IMR-90 (cell line): Measurements from ENCODE around the gene RHOB. TPM values are rescaled to one million over a fixed set of nuclear protein-coding genes. Genes with fewer than 3 reads are reported as not detected.

ENCODE experiments used
- ATAC-seq: fragments of 200-7000 bp; cut with Tn5 transposase; 2 replicates; pipeline ENCODE4 v1.9.1; 2020; ENCODE audit warnings: low read depth, mild to moderate bottlenecking, moderate library complexity
- BruUV-seq: library from RNA; stranded (reverse); fragments of 400-500 nt; replicated peaks from 2 replicates; lab custom pipeline; 2021; lab: Mats Ljungman, UMichigan
- CTCF ChIA-PET: fragments of 300-600 bp; formaldehyde crosslinking; extraction: SDS; loops from one replicate; lab custom pipeline; 2021; ENCODE audit warnings: antibody characterized with exemption; lab: Yijun Ruan, JAX
- POLR2A ChIA-PET: fragments of 300-600 bp; sonication (Branson Sonifier 250); formaldehyde crosslinking; loops from one replicate; lab custom pipeline; 2022; ENCODE audit warnings: antibody characterized with exemption; ENCODE audit not compliant: unreplicated experiment; lab: Charles Lee
- DNase-seq: peaks from one replicate; pipeline ENCODE4 v3.0.0; 2013
- H2AFZ ChIP-seq: replicated peaks from 2 replicates; pipeline ENCODE3; 2013; ENCODE audit warnings: low read length, mild to moderate bottlenecking; ENCODE audit not compliant: poor library complexity
- H2AK5ac ChIP-seq: 2 replicates; pipeline ENCODE4 v1.6.1; 2013; ENCODE audit warnings: low read depth, low read length, inconsistent platforms
- H2AK9ac ChIP-seq: replicated peaks from 2 replicates; pipeline ENCODE3; 2013; ENCODE audit warnings: mild to moderate bottlenecking, low read depth, low read length, moderate library complexity; ENCODE audit not compliant: poor library complexity
- H2BK120ac ChIP-seq: 2 replicates; pipeline ENCODE4 v1.6.1; 2013; ENCODE audit warnings: low read depth, low read length, inconsistent platforms
- H2BK15ac ChIP-seq: 3 replicates; pipeline ENCODE4 v1.6.1; 2013; ENCODE audit warnings: low read depth, low read length, inconsistent platforms
- H2BK20ac ChIP-seq: 2 replicates; pipeline ENCODE4 v1.6.1; 2013; ENCODE audit warnings: low read depth, mild to moderate bottlenecking, inconsistent platforms, low read length, moderate library complexity
- H2BK5ac ChIP-seq: 2 replicates; pipeline ENCODE4 v1.6.1; 2013; ENCODE audit warnings: mild to moderate bottlenecking, low read depth, low read length, inconsistent platforms; ENCODE audit not compliant: poor library complexity, severe bottlenecking
- H3K14ac ChIP-seq: replicated peaks from 2 replicates; pipeline ENCODE4 v1.6.1; 2013; ENCODE audit warnings: low read depth, low read length, inconsistent platforms
- H3K18ac ChIP-seq: 2 replicates; pipeline ENCODE4 v1.6.1; 2013; ENCODE audit warnings: low read depth, low read length, control low read depth
- H3K23ac ChIP-seq: 2 replicates; pipeline ENCODE4 v1.6.1; 2013; ENCODE audit warnings: low read depth, low read length, inconsistent platforms
- H3K27ac ChIP-seq: 2 replicates; pipeline ENCODE4 v1.5.1; 2013; ENCODE audit warnings: mild to moderate bottlenecking, control low read depth, low read length; ENCODE audit not compliant: insufficient read depth
- H3K27me3 ChIP-seq: 2 replicates; pipeline ENCODE4 v1.6.1; 2013; ENCODE audit warnings: low read length; ENCODE audit not compliant: control insufficient read depth, insufficient read depth
- H3K36me3 ChIP-seq: 2 replicates; pipeline ENCODE4 v1.6.1; 2013; ENCODE audit warnings: low read length, mixed read lengths; ENCODE audit not compliant: control insufficient read depth, insufficient read depth
- H3K4ac ChIP-seq: 2 replicates; pipeline ENCODE4 v1.6.1; 2013; ENCODE audit warnings: low read depth, low read length, inconsistent platforms
- H3K4me1 ChIP-seq: 2 replicates; pipeline ENCODE4 v1.6.1; 2013; ENCODE audit warnings: low read length, mixed read lengths; ENCODE audit not compliant: control insufficient read depth, insufficient read depth
- H3K4me2 ChIP-seq: 2 replicates; pipeline ENCODE4 v1.6.1; 2013; ENCODE audit warnings: low read depth, mild to moderate bottlenecking, control low read depth, low read length, moderate library complexity
- H3K4me3 ChIP-seq: 2 replicates; pipeline ENCODE4 v1.5.1; 2013; ENCODE audit warnings: low read depth, mild to moderate bottlenecking, control low read depth, low read length, moderate library complexity; ENCODE audit not compliant: insufficient read depth
- H3K56ac ChIP-seq: 2 replicates; pipeline ENCODE4 v1.6.1; 2013; ENCODE audit warnings: low read length, inconsistent platforms; ENCODE audit not compliant: insufficient read depth; ENCODE audit errors: extremely low read depth
- H3K79me1 ChIP-seq, 2 experiments: 2 replicates each; pipeline ENCODE4 v1.6.1; 2013; ENCODE audit warnings: low read length in 2 of 2, inconsistent platforms in 1 of 2, low read depth in 1 of 2
- H3K9ac ChIP-seq: 2 replicates; pipeline ENCODE4 v1.6.1; 2013; ENCODE audit warnings: low read depth, low read length, control low read depth
- H3K9me1 ChIP-seq: 2 replicates; pipeline ENCODE4 v1.6.1; 2013; ENCODE audit warnings: low read length, inconsistent platforms; ENCODE audit not compliant: insufficient read depth
- H3K9me3 ChIP-seq: 2 replicates; pipeline ENCODE4 v1.6.1; 2013; ENCODE audit warnings: low read length; ENCODE audit not compliant: control insufficient read depth, insufficient read depth
- H4K20me1 ChIP-seq: 2 replicates; pipeline ENCODE4 v1.6.1; 2013; ENCODE audit warnings: low read length, inconsistent platforms; ENCODE audit not compliant: insufficient read depth
- H4K5ac ChIP-seq: 2 replicates; pipeline ENCODE4 v1.6.1; 2013; ENCODE audit warnings: mild to moderate bottlenecking, low read depth, low read length, control low read depth
- H4K8ac ChIP-seq, 2 experiments: 2 replicates each; pipeline ENCODE4 v1.6.1; 2013; ENCODE audit warnings: low read depth in 2 of 2, low read length in 2 of 2, control low read depth in 1 of 2, inconsistent platforms in 1 of 2
- H4K91ac ChIP-seq: 2 replicates; pipeline ENCODE4 v1.6.1; 2013; ENCODE audit warnings: low read depth, low read length, inconsistent platforms; ENCODE audit not compliant: insufficient read depth
- BHLHE40 ChIP-seq: fragments of 150-350 bp; IDR thresholded peaks from 2 replicates; pipeline ENCODE4 v1.6.1; 2016; ENCODE audit warnings: mild to moderate bottlenecking, low read depth, low read length
- CEBPB ChIP-seq: IDR thresholded peaks from 2 replicates; pipeline ENCODE4 v1.6.1; 2012; ENCODE audit warnings: low read depth, low read length, improper control_type of control experiment
- CHD1 ChIP-seq: IDR thresholded peaks from 2 replicates; pipeline ENCODE4 v1.6.1; 2012; ENCODE audit warnings: low read depth, low read length, improper control_type of control experiment
- CTCF ChIP-seq: conservative IDR thresholded peaks from 2 replicates; pipeline ENCODE4 v1.5.1; 2012; ENCODE audit warnings: mild to moderate bottlenecking, low read depth, low read length, improper control_type of control experiment
- ELK1 ChIP-seq: fragments of 150-350 bp; IDR thresholded peaks from 2 replicates; pipeline ENCODE4 v1.6.1; 2016; ENCODE audit warnings: low read depth, mild to moderate bottlenecking, low read length, moderate library complexity, borderline replicate concordance
- FOS ChIP-seq: fragments of 150-350 bp; IDR thresholded peaks from 2 replicates; pipeline ENCODE4 v1.6.1; 2016; ENCODE audit warnings: low read depth, low read length
- MAFK ChIP-seq: IDR thresholded peaks from 2 replicates; pipeline ENCODE4 v1.6.1; 2012; ENCODE audit warnings: low read depth, low read length, improper control_type of control experiment
- MAZ ChIP-seq: IDR thresholded peaks from 2 replicates; pipeline ENCODE4 v1.6.1; 2012; ENCODE audit warnings: low read depth, mild to moderate bottlenecking, low read length, improper control_type of control experiment, moderate library complexity, borderline replicate concordance
- MXI1 ChIP-seq: IDR thresholded peaks from 2 replicates; pipeline ENCODE4 v1.6.1; 2012; ENCODE audit warnings: low read depth, mild to moderate bottlenecking, low read length, moderate library complexity, borderline replicate concordance
- NFE2L2 ChIP-seq: fragments of 150-350 bp; IDR thresholded peaks from 2 replicates; pipeline ENCODE4 v1.6.1; 2016; ENCODE audit warnings: low read depth, mild to moderate bottlenecking, low read length
- POLR2A ChIP-seq: IDR thresholded peaks from 2 replicates; pipeline ENCODE4 v1.6.1; 2012; ENCODE audit warnings: mild to moderate bottlenecking, low read depth, low read length
- RAD21 ChIP-seq: IDR thresholded peaks from 2 replicates; pipeline ENCODE4 v1.6.1; 2012; ENCODE audit warnings: low read length, improper control_type of control experiment
- RCOR1 ChIP-seq: IDR thresholded peaks from 2 replicates; pipeline ENCODE4 v1.6.1; 2012; ENCODE audit warnings: mild to moderate bottlenecking, low read length, improper control_type of control experiment; ENCODE audit not compliant: insufficient replicate concordance
- RFX5 ChIP-seq: IDR thresholded peaks from 2 replicates; pipeline ENCODE4 v1.8.0; 2012; ENCODE audit warnings: low read depth, mild to moderate bottlenecking, low read length, moderate library complexity
- SMC3 ChIP-seq: fragments of 150-350 bp; IDR thresholded peaks from 2 replicates; pipeline ENCODE4 v1.6.1; 2016; ENCODE audit warnings: low read depth, mild to moderate bottlenecking, antibody characterized with exemption, low read length, moderate library complexity
- USF2 ChIP-seq: fragments of 150-350 bp; IDR thresholded peaks from 2 replicates; pipeline ENCODE4 v1.6.1; 2017; ENCODE audit warnings: mild to moderate bottlenecking, antibody characterized with exemption, low read length, low read depth
- WGBS, 2 experiments: methylation state at CpG; one replicate each; pipeline versions ENCODE4 v1.1.5 to v1.1.7; 2013; ENCODE audit warnings: missing lambda C conversion rate in 2 of 2; ENCODE audit not compliant: insufficient read length in 1 of 2; ENCODE audit errors: extremely low coverage in 2 of 2; 5-methylcytosine and 5-hydroxymethylcytosine counted together
- dilution Hi-C: fragments of 300-500 bp; cut with HindIII; formaldehyde crosslinking; loops from one replicate; pipeline ENCODE4 v1.14.3; 2018; ENCODE audit warnings: low sequenced_read_pairs; ENCODE audit not compliant: unreplicated experiment
- in situ Hi-C: fragments of 300-500 bp; cut with MboI; formaldehyde crosslinking; loops from 3 replicates; pipeline ENCODE4 v1.14.3; 2019; ENCODE audit warnings: low sequenced_read_pairs, inconsistent platforms, mixed read lengths
- intact Hi-C: fragments of 100-400 bp; cut with micrococcal nuclease; formaldehyde crosslinking; loops from 2 replicates; pipeline ENCODE4 v1.10.0; 2022
- polyA plus RNA-seq, 3 experiments: library from polyadenylated mRNA; depleted of rRNA; stranded (reverse); fragments of >200 nt; gene quantifications; 2 replicates each; pipeline ENCODE4 v1.2.3, GENCODE V29; 2012; ENCODE audit warnings: low replicate concordance in 1 of 3
- total RNA-seq: library from RNA; depleted of rRNA; stranded (reverse); fragments of >200 nt; gene quantifications from 2 replicates; pipeline ENCODE4 v1.2.3, GENCODE V29; 2012

Gene RHOB
- total and polyA plus RNA-seq, 2 of the 4 experiments (the other 2 are of a cell fraction), result 112 to 149 TPM

GRCh38 chr2:20414806-20415205, 32.1 kb upstream of the RHOB start:
- H3K36me3 ChIP-seq, result no peaks in the 10 kb centered on the region
- no peaks in the 10 kb centered on the region for H3K79me1 ChIP-seq
- H2AFZ ChIP-seq, result no peak overlapping the region
- no peak overlapping the region for H3K4me2 ChIP-seq
- DNase-seq (no peak), ATAC-seq (no peak)
- H2BK120ac ChIP-seq, result no peak overlapping the region
- no peak overlapping the region for H2BK20ac ChIP-seq
- no peak overlapping the region for H2BK15ac ChIP-seq
- H3K4me3 ChIP-seq, result no peak overlapping the region
- no peak overlapping the region for H3K56ac ChIP-seq
- CTCF ChIA-PET, result interaction anchor here (1.2 to 1.7 kb wide), 2 partner anchors 26 to 91 kb away, joined by 3 to 5 read pairs; no protein-coding TSS in a partner anchor
- no peaks in the 10 kb centered on the region for H4K20me1 ChIP-seq
- H2BK5ac ChIP-seq, result no peak overlapping the region
- H4K91ac ChIP-seq, result no peak overlapping the region
- peaks cover 5% of the 10 kb centered on the region for H3K9me3 ChIP-seq
- peaks cover 4% of the 10 kb centered on the region; the same call in 1 of the 2 replicates for H3K4me1 ChIP-seq
- H3K9me1 ChIP-seq, result peaks cover 2% of the 10 kb centered on the region; the same call in 1 of the 2 replicates
- no peak overlapping the region for H3K14ac ChIP-seq
- WGBS, 2 experiments, result 78% methylated on average over 1 of the region's 3 CpGs; no CpG with 5 or more reads in 1 of the 2 experiments
- H3K18ac ChIP-seq, result no peak overlapping the region
- no peak overlapping the region for H4K5ac ChIP-seq
- no peak overlapping the region for H3K9ac ChIP-seq
- intact Hi-C loops (no loop called here), in situ Hi-C loops (no loop called here), dilution Hi-C loops (no loop called here)
- no peak for TF ChIP-seq CHD1
- TF ChIP-seq USF2, result no peak
- TF ChIP-seq RCOR1, result no peak
- TF ChIP-seq RAD21, result no peak
- no peak for TF ChIP-seq CTCF
- no peak for TF ChIP-seq ELK1
- TF ChIP-seq MAZ, result no peak
- no peak for TF ChIP-seq MXI1
- TF ChIP-seq NFE2L2, result no peak
- TF ChIP-seq MAFK, result no peak
- no peak for TF ChIP-seq SMC3
- no peak for TF ChIP-seq BHLHE40
- no peak for TF ChIP-seq POLR2A
- TF ChIP-seq CEBPB, result no peak
- TF ChIP-seq RFX5, result no peak
- TF ChIP-seq FOS, result no peak
- no TSS peak for BruUV-seq
- no peaks in the 10 kb centered on the region for H3K27me3 ChIP-seq
- H3K23ac ChIP-seq, result no peak overlapping the region
- no peak overlapping the region for H3K4ac ChIP-seq
- 0 out of 2 replicates have a peak overlapping the region, but pooled peaks have one; percentile 4 for H2AK5ac ChIP-seq
- H2AK9ac ChIP-seq, result no peak overlapping the region
- POLR2A ChIA-PET, result no interaction called here
- no peak overlapping the region for H4K8ac ChIP-seq
- no peak overlapping the region for H3K27ac ChIP-seq
